ENCODE data around the gene ADAMTSL1.

ADAMTSL1 gene

GRCh38 chr9:18675332-18675731, 201.4 kb downstream of the ADAMTSL1 start:
- no peak for FAIRE-seq

GRCh38 chr9:18675973-18676372, 202.0 kb downstream of the ADAMTSL1 start:
- FAIRE-seq, result no peak

GRCh38 chr9:18676525-18676924, 202.6 kb downstream of the ADAMTSL1 start:
- FAIRE-seq, result no peak

GRCh38 chr9:18678821-18679590, 205.1 kb downstream of the ADAMTSL1 start:
- no peak for FAIRE-seq

GRCh38 chr9:18682907-18683306, 209.0 kb downstream of the ADAMTSL1 start:
- FAIRE-seq, result no peak

GRCh38 chr9:18683312-18683711, 209.4 kb downstream of the ADAMTSL1 start:
- no peak for FAIRE-seq

- no peak for FAIRE-seq
Measured at GRCh38 chr9:18683851-18684250, 209.9 kb downstream of the ADAMTSL1 start.

GRCh38 chr9:18684593-18685317, 210.8 kb downstream of the ADAMTSL1 start:
- no peak for FAIRE-seq

- no peak for FAIRE-seq
Measured at GRCh38 chr9:18688581-18689565, 214.9 kb downstream of the ADAMTSL1 start.

GRCh38 chr9:18689921-18690320, 216.0 kb downstream of the ADAMTSL1 start:
- FAIRE-seq, result no peak

GRCh38 chr9:18692268-18692667, 218.3 kb downstream of the ADAMTSL1 start:
- FAIRE-seq, result no peak

- FAIRE-seq, result no peak
Measured at GRCh38 chr9:18692962-18693361, 219.0 kb downstream of the ADAMTSL1 start.

- FAIRE-seq, result no peak
Measured at GRCh38 chr9:18694959-18695668, 221.2 kb downstream of the ADAMTSL1 start.

- FAIRE-seq, result no peak
Measured at GRCh38 chr9:18698992-18699391, 225.0 kb downstream of the ADAMTSL1 start.

GRCh38 chr9:18699764-18700163, 225.8 kb downstream of the ADAMTSL1 start:
- no peak for FAIRE-seq

GRCh38 chr9:18700714-18701113, 226.8 kb downstream of the ADAMTSL1 start:
- no peak for FAIRE-seq

GRCh38 chr9:18703151-18703900, 229.4 kb downstream of the ADAMTSL1 start:
- FAIRE-seq, result no peak

- no peak for FAIRE-seq
Measured at GRCh38 chr9:18703901-18704379, 230.0 kb downstream of the ADAMTSL1 start.

- FAIRE-seq, result no peak
Measured at GRCh38 chr9:18705796-18706392, 231.9 kb downstream of the ADAMTSL1 start.

GRCh38 chr9:18706648-18707047, 232.7 kb downstream of the ADAMTSL1 start:
- FAIRE-seq, result no peak

GRCh38 chr9:18707061-18707461, 233.1 kb downstream of the ADAMTSL1 start:
- FAIRE-seq, result no peak

Data from colon (tissue), 2 donors.